Adrenal gland (tissue), 12 donors: ENCODE data around the gene ATG2B. TPM values are rescaled to one million over a fixed set of nuclear protein-coding genes. Genes with fewer than 3 reads are reported as not detected.

Source experiments
- DNase-seq, 7 donors: peaks; one replicate each; pipeline ENCODE4 v3.0.0-alpha.2; 2019 to 2020
- H3K27ac ChIP-seq, 5 donors: fragments of 200-600 bp; sonication (generic) in 4 of 5; 1 replicate in 3 of 5; 2 replicates in 2 of 5; pipeline versions ENCODE4 v1.5.1 to v1.8.0; 2016 to 2020; ENCODE audit warnings: mild to moderate bottlenecking in 1 of 5
- H3K27me3 ChIP-seq: fragments of 200-600 bp; 2 replicates; pipeline ENCODE4 v1.8.0; 2021
- H3K36me3 ChIP-seq, 2 donors: fragments of 200-600 bp; replicated peaks in 1 of 2; 1 replicate in 1 of 2; 2 replicates in 1 of 2; pipeline versions ENCODE4 v1.5.1 to v1.8.0; 2018 to 2022
- H3K4me1 ChIP-seq, 2 donors: fragments of 200-600 bp; replicated peaks in 1 of 2; 1 replicate in 1 of 2; 2 replicates in 1 of 2; pipeline versions ENCODE4 v1.5.1 to v1.8.0; 2018 to 2021
- H3K4me3 ChIP-seq, 4 donors: fragments of 200-600 bp; sonication (generic) in 3 of 4; one replicate each; pipeline ENCODE4 v1.5.1; 2016 to 2018
- H3K9me3 ChIP-seq, 3 donors: fragments of 200-600 bp; sonication (generic) in 1 of 3; replicated peaks in 1 of 3; 1 replicate in 2 of 3; 2 replicates in 1 of 3; pipeline versions ENCODE4 v1.5.1 to v1.8.0; 2016 to 2021
- CTCF ChIP-seq, 6 experiments: fragments of 450-650 bp in 4 of 6; fragments of 200-600 bp in 2 of 6; sonication (generic) in 1 of 6; IDR thresholded peaks; 1 replicate in 5 of 6; 2 replicates in 1 of 6; pipeline versions ENCODE4 v1.5.1 to v1.8.0; 2016 to 2021; ENCODE audit warnings: antibody characterized with exemption in 6 of 6, mild to moderate bottlenecking in 2 of 6, moderate library complexity in 1 of 6
- POLR2A ChIP-seq, 2 donors: fragments of 450-650 bp; IDR thresholded peaks; one replicate each; pipeline ENCODE4 v1.6.1; 2017; ENCODE audit warnings: antibody characterized with exemption in 2 of 2, mild to moderate bottlenecking in 2 of 2, moderate library complexity in 1 of 2
- WGBS, 4 donors: extraction: QIAGEN DNeasy Blood & Tissue Kit in 2 of 4; methylation state at CpG; one replicate each; pipeline versions ENCODE4 v1.1.5 to v1.1.7; 2013 to 2017; 5-methylcytosine and 5-hydroxymethylcytosine counted together
- intact Hi-C, 2 donors: fragments of 100-400 bp; cut with DNase I; formaldehyde crosslinking; loops; one replicate each; pipeline versions ENCODE4 v1.14.1 to v1.15.0; 2022 to 2023
- polyA plus RNA-seq, 3 donors: library from polyadenylated mRNA; stranded (reverse); fragments of 200-250 nt in 2 of 3; fragments of 350-450 nt in 1 of 3; fragmentation: Illumina TruSeq in 1 of 3; extraction: RNeasy Lipid Tissue Mini Kit (QIAGEN cat#74804) in 1 of 3; gene quantifications; one replicate each; pipeline ENCODE4 v1.2.3, GENCODE V29; 2013 to 2014
- total RNA-seq, 9 donors: library from RNA; depleted of rRNA in 4 of 9; stranded (reverse); fragments of >200 nt in 4 of 9; fragments of 120-200 nt in 1 of 9; fragmentation: NEBNext Ultra II Directional in 1 of 9; extraction: Animal tissue kit (Norgen Biotek cat#: 25700) in 1 of 9; gene quantifications; one replicate each; pipeline versions ENCODE4 v1.1.0 to v1.2.4, GENCODE V29; 2013 to 2023
- donor health status: healthy with polysubstance abuse.
- donor health status: Bipolar disorder and iron deficiency.
- donor health status: DM: yes; HTN: yes; CAD: no.
- donor health status: DM: no; HTN: no; CAD: no.
- donor health status: DM: no; HTN: no; CAD: no.
- donor health status: DM: yes; HTN: yes; CAD: no.

Gene ATG2B
- total and polyA plus RNA-seq, 12 donors: 8.3 to 34.8 (median 18.5) TPM

DNA sequence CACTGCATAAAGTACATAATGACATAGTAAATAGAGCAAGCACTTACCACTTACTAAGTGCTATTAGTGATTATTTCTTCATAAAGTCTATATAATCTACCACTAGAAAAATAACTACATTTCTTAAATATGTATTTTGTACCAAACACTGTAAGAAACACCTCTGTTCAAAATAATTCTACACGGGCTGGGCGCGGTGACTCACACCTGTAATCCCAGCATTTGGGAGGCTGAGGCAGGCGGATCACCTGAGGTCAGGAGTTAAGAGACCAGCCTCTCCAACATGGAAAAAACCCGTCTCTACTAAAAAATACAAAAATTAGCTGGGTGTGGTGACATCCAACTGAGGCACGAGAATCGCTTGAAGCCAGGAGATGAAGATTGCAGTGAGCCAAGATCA, 38.9 kb downstream of the ATG2B start:
- intact Hi-C loops: no loop called here
- Histone ChIP-seq H3K27me3 (no peaks in the 10 kb centered on the region), H3K36me3 (peaks cover 0 to 38% of the 10 kb centered on the region in 2 donors), H3K9me3 (no peaks in the 10 kb centered on the region), H3K4me3 (no peak overlapping the region), H3K4me1 (no peaks in the 10 kb centered on the region), H3K27ac (no peak overlapping the region)
- TF ChIP-seq POLR2A (IDR thresholded peaks at IDR 0.05): no peak
- TF ChIP-seq CTCF (IDR thresholded peaks at IDR 0.05): no peak
- no peak for DNase-seq
- WGBS, 4 donors: 89 to 97% (median 95%) methylated on average over 7 of the region's 7 CpGs

- Histone ChIP-seq H3K9me3 (no peaks in the 10 kb centered on the region), H3K36me3 (peaks cover 0 to 54% of the 10 kb centered on the region in 2 donors), H3K27ac (no peak overlapping the region), H3K4me3 (no peak overlapping the region), H3K27me3 (no peaks in the 10 kb centered on the region), H3K4me1 (no peaks in the 10 kb centered on the region)
- DNase-seq: no peak
- 43 to 56% (median 45%) methylated on average over 1 of the region's 1 CpG for WGBS, 4 donors
- TF ChIP-seq POLR2A (IDR thresholded peaks at IDR 0.05): no peak
- TF ChIP-seq CTCF (IDR thresholded peaks at IDR 0.05): no peak
- intact Hi-C loops: no loop called here
These were observed 42.5 kb downstream of the ATG2B start for GRCh38 chr14:96320605-96321004.

GRCh38 chr14:96318836-96319235, 44.3 kb downstream of the ATG2B start:
- H3K4me1 ChIP-seq: no peaks in the 10 kb centered on the region
- TF ChIP-seq CTCF (IDR thresholded peaks at IDR 0.05) (no peak), POLR2A (IDR thresholded peaks at IDR 0.05) (no peak)
- peaks cover 0 to 53% of the 10 kb centered on the region in 2 donors for H3K36me3 ChIP-seq
- intact Hi-C loops: no loop called here
- H3K27ac ChIP-seq: no peak overlapping the region
- DNase-seq: peak in 2 of 7 donors; percentile 31 to 32
- WGBS, 4 donors: 74 to 85% (median 83%) methylated on average over 8 to 9 of the region's 9 CpGs
- no peaks in the 10 kb centered on the region for H3K9me3 ChIP-seq
- no peaks in the 10 kb centered on the region for H3K27me3 ChIP-seq
- H3K4me3 ChIP-seq: no peak overlapping the region

DNA sequence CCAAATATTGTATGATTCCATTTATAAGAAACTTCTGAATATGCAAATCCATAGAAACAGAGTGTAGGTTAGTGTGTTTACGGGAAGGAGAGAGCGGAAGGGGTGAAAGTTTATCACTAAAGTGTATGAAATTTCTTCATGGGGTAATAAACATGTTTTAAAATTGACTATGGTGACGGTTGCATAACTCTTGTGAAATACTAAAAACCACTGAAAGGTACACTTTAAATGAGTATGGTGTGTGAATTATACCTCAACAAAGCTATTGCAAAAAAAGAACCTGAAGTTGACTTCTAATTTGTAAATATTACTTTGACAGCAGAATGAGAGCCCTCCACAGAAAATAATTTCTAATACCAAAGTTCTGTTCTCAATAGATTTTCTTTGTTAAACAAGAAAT, 47.1 kb downstream of the ATG2B start:
- Histone ChIP-seq H3K4me3 (no peak overlapping the region), H3K27ac (no peak overlapping the region), H3K4me1 (no peaks in the 10 kb centered on the region), H3K27me3 (no peaks in the 10 kb centered on the region), H3K36me3 (peaks cover 0 to 62% of the 10 kb centered on the region in 2 donors), H3K9me3 (no peaks in the 10 kb centered on the region)
- WGBS, 4 donors: 92 to 99% (median 97%) methylated on average over 3 of the region's 3 CpGs
- TF ChIP-seq CTCF (IDR thresholded peaks at IDR 0.05) (no peak), POLR2A (IDR thresholded peaks at IDR 0.05) (no peak)
- intact Hi-C loops: no loop called here
- DNase-seq: no peak
